HG03432 (cell line): Measurements from ENCODE around the gene ARV1.
"Not testable (repeated sequence)": the region's sequence is repeated elsewhere in the genome, so short reads cannot be mapped to it uniquely, and the experiment has no call there.

ENCODE experiments used
- ATAC-seq: cut with Tn5 transposase; IDR thresholded peaks from one replicate; pipeline ENCODE4 v1.9.1; 2021; ENCODE audit warnings: mild to moderate bottlenecking, moderate library complexity; ENCODE audit not compliant: unreplicated experiment

Gene ARV1

DNA sequence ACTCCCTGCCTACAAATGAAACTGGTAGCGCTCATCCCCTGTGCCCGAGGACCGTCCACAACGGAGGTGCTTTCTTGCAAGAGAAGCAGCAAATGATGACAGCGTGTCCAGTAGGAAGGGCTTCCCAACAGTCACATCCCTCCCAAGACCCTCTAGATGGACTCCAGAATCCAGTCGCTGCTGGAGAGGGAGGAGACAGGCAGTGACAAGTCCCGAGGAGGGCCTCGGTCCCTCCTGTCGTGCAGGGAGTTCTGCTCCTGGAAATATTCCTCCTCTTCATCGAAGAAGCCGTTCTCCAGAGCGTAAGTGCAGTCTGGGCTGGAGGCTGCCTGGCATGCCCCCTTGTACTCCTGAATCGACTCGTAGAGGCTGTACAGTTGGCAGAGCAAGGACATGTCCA lies 40.8 kb downstream of the ARV1 start:
- no peak for ATAC-seq

GRCh38 chr1:231020139-231020601 lies 41.3 kb downstream of the ARV1 start:
- no peak for ATAC-seq

DNA sequence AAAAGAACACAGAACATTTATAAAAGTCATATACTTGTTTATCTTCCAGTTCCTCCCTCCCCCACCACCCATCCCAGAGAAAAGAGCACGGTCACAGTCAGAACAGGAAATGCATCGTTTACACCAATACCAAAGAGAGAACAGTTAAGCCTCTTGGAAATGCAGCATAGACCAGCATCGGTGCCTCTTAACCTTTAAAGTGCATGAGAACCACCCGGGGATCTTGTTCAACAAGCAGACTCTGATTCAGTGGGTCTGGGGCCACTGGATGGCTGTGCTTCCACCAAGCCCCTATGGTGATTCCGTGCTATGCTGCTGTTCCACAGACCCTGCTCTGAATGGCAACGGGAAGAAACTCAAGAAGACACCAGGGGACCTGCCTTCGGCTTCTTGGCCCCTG lies 41.9 kb downstream of the ARV1 start:
- no peak for ATAC-seq

GRCh38 chr1:231021540-231022031 lies 42.7 kb downstream of the ARV1 start:
- ATAC-seq, result no peak

- ATAC-seq, result not testable (repeated sequence)
Measured at GRCh38 chr1:231022543-231022942, 43.6 kb downstream of the ARV1 start.

DNA sequence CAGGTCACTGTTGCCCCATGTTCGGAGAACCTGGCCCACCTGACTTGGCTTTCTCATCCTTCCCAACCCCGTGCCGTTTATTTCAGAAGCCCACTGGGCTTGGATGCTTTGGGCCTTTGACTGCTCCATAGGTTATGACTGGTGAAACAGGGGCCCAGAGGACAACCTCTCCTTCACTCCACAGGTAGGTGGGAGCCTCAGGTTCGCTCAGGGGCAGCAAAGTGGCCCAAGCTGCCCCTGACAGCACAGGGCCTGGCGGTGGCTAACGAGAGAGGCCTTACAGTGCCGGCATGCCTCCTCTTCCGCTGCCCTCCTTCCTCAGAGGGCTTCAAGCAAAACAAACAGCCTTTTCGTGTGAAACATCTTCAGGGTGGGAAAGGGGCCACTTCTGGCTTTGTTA lies 44.3 kb downstream of the ARV1 start:
- no peak for ATAC-seq

- no peak for ATAC-seq
Measured at GRCh38 chr1:231026576-231026975, 47.7 kb downstream of the ARV1 start.

DNA sequence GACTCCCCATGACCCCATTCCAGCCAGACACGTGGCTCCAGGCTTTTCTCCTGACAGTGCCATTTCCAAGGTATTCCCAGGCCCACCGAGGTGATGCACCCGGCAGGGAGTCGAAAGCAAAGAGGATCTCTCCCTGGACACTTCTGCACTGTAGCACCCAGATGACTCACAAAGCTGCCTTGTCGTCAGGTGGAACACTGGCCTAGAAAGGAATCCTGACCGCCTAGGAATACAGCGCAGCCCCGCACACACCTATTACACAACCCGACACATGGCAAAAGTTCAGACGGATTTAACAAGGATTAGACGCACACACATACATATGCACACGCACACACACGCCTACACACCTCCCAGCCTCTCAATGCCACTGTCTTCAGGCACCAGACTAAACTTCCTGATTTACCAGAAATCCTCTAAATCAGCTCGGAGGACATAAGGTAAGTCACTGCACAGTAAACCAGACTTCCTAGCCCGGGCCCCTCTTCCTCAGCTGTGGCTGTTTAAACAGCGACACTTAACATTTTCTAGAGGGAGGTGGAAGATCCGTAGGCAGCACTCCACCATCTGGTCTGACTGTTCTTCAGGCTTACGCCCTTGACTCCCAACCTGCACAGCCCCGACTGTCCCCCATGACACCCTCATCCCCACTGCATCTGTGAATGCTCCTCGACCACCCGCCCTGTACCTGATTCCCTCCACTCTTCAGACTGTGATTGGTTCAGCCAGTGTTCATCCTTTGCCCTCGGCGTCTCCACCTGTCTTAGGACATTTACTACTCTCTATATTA lies 48.4 kb downstream of the ARV1 start:
- ATAC-seq, result no peak

- ATAC-seq, result no peak
Measured at GRCh38 chr1:231027971-231028370, 49.1 kb downstream of the ARV1 start.

DNA sequence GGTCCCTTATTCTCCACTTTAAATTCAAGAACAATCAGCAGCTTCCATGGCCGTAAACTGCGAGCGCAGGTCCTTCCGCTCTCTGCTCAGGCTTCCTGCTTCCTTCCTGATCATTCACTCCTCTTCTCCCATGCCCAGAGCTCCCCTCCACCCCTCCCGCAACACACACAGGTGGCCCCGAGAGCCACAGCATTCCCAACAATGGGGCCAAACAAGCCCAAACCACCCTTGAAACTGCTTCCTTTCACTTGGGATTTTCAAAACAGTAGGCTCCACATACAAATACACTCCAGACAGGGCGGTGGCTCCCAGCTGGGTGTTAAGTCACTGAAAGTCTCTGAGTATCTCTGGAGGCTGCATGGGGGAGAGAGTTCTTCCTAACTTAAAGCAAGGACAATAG lies 49.8 kb downstream of the ARV1 start:
- ATAC-seq, result no peak

- not testable (repeated sequence) for ATAC-seq
Measured at GRCh38 chr1:231029247-231029646, 50.4 kb downstream of the ARV1 start.

DNA sequence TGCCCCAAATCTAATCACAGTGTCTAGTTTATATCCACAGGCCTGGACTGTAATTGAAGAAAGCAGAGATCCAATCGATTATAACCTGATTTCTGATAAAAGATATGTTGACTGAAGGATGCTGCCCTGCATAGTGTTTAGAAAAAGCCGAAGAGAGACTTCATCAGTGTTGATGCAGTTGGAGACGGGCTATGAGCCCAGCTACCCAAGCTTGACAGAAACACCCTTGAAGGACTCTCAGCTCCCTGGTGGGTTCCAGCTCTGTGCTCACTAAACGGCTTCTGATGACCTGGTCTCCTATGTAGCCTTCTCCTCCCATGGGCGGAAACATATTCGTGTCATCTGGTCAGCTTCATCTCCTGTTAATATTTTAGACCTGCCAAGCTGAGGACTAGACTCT lies 50.9 kb downstream of the ARV1 start:
- no peak for ATAC-seq

DNA sequence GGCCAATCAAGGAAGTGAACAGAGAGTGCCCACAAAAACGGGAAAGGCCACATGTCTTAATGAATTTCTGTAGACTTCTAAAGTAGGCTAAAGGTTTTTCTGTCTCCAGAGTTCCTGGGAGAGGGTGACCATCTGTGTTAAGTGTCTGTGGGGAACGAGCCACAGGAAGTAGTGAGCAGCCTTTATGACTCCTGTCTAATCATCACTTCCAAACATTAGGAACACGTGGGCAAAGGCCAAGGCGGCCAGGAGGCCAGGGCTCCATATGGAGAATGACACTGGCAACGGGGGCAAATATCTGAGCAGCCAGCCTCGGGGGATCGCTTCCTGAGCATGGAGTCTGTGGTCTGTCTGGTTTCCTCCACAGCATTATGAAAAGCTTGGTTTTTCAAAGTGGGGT lies 54.1 kb downstream of the ARV1 start:
- ATAC-seq, result no peak

DNA sequence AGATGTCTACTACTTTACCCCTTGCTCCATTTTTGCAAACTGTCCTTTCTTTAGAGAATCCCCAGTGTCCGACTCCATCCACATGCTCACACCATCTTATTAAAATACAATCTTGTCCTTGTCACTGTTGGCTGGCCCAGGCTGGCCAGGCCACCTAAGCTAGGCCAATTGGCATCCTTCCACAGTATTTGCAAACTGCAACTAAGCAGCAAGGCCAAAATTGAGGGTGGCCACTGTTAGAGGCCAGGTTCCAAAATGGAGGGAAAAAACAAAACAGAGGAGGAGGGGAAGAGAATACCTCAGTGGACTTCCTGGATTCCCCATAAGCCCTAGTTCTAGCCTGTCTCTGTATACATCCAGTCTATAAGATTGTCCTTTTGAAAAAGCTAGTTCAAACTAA lies 56.9 kb downstream of the ARV1 start:
- no peak for ATAC-seq

GRCh38 chr1:231036416-231036815 lies 57.5 kb downstream of the ARV1 start:
- no peak for ATAC-seq

- no peak for ATAC-seq
Measured at GRCh38 chr1:231037585-231038517, 59.0 kb downstream of the ARV1 start.

- ATAC-seq, result peak; percentile 43
Measured at GRCh38 chr1:231039161-231040018, 60.5 kb downstream of the ARV1 start.

DNA sequence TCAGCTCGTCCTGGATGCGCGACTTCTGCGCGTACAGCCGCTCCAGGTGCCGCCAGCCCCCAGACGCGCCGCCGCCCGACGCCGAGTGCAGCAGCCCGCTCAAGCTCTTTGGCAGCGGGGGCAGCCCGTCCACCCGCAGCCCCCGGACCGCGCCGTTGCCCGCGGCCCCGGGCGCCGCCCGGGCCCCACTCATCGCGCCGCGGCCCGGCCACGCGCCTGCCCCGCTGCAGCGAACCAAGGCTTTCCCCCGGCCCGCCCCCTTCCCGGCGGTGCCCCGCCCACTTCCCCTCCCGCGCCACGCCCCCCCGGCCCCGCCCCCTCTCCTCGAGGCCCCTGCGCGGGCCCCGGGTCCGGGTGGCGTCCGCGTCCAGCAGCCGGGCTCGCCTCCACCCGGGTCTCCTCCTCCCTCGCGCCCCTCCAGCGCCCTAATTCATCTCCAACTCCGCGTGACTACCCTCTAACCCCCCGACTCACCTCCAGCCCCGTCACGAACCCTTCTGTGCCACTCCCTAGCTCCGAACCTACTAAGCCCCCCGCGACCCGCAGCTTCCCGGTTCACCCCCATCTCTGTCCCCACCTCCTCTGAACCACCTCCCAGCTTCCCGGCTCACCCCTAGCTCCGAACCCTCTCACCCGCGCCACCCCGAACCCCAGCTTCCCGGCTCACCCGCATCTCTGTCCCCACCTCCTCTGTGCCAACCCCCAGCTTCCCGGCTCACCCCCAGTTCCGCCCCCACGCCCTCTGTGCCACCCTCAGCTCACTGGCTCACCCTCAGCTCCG lies 61.3 kb downstream of the ARV1 start, which contains the start of gene FAM89A:
Gene FAM89A, minus strand, starts transcription at position 236 of the 781 bp plus-strand sequence. Its CDS starts 43 bp downstream, at position 193.
- ATAC-seq, result peak; percentile 81

- no peak for ATAC-seq
Measured at GRCh38 chr1:231040800-231041718, 62.2 kb downstream of the ARV1 start.
